SU-DHL-6 (cell line): ENCODE results near the gene PRRC2A.

ENCODE experiments used
- H2AFZ ChIP-seq: fragments of 200-600 bp; sonication (generic); 2 replicates; pipeline ENCODE4 v1.6.1; 2014; ENCODE audit warnings: low read depth, mild to moderate bottlenecking, moderate library complexity, mixed read lengths, antibody characterized with exemption, low read length; ENCODE audit not compliant: severe bottlenecking
- H3F3A ChIP-seq: fragments of 200-600 bp; shearing (Covaris generic); 2 replicates; pipeline ENCODE4 v1.6.0; 2016; ENCODE audit warnings: antibody characterized with exemption, mild to moderate bottlenecking; ENCODE audit not compliant: insufficient read depth
- H3K27ac ChIP-seq: fragments of 200-600 bp; sonication (generic); 2 replicates; pipeline ENCODE4 v1.5.1; 2016; ENCODE audit warnings: low read depth, mild to moderate bottlenecking, low read length, moderate library complexity, mixed read lengths
- H3K27me3 ChIP-seq: fragments of 200-600 bp; sonication (generic), shearing (Covaris generic); 2 replicates; pipeline ENCODE4 v1.6.0; 2014; ENCODE audit warnings: mild to moderate bottlenecking, low read length
- H3K36me3 ChIP-seq: fragments of 200-600 bp; sonication (generic); 2 replicates; pipeline ENCODE4 v1.6.1; 2014; ENCODE audit warnings: mild to moderate bottlenecking, low read length, mixed read lengths
- H3K4me2 ChIP-seq: fragments of 300-600, 200-600 bp; shearing (Covaris generic), sonication (generic); 2 replicates; pipeline ENCODE4 v1.6.0; 2014; ENCODE audit warnings: low read length, low read depth, mild to moderate bottlenecking; ENCODE audit not compliant: poor library complexity, severe bottlenecking
- H3K4me3 ChIP-seq: fragments of 200-600 bp; sonication (generic); 2 replicates; pipeline ENCODE4 v1.5.1; 2014; ENCODE audit warnings: antibody characterized with exemption, low read length, mild to moderate bottlenecking, mixed read lengths; ENCODE audit not compliant: insufficient read depth, poor library complexity, severe bottlenecking
- H3K79me2 ChIP-seq: fragments of 200-600 bp; sonication (generic); 2 replicates; pipeline ENCODE4 v1.6.1; 2014; ENCODE audit warnings: mild to moderate bottlenecking, low read length, moderate library complexity; ENCODE audit not compliant: insufficient read depth
- H3K9ac ChIP-seq: fragments of 200-600 bp; sonication (generic); 2 replicates; pipeline ENCODE4 v1.7.0; 2014; ENCODE audit warnings: mild to moderate bottlenecking, low read length
- H3K9me2 ChIP-seq: fragments of 200-600 bp; sonication (generic); replicated peaks from 2 replicates; pipeline ENCODE4 v1.6.1; 2014; ENCODE audit warnings: low read length; ENCODE audit not compliant: insufficient read depth
- H3K9me3 ChIP-seq: fragments of 200-600 bp; sonication (generic); 2 replicates; pipeline ENCODE4 v1.6.1; 2014; ENCODE audit warnings: low read length, mixed read lengths; ENCODE audit not compliant: insufficient read depth
- H4K20me1 ChIP-seq: fragments of 200-600 bp; sonication (generic); 2 replicates; pipeline ENCODE4 v1.6.1; 2014; ENCODE audit warnings: low read depth, mild to moderate bottlenecking, antibody characterized with exemption, low read length, moderate library complexity, mixed read lengths
- EZH2phosphoT487 ChIP-seq: fragments of 200-600 bp; sonication (generic), shearing (Covaris generic); conservative IDR thresholded peaks from 2 replicates; pipeline ENCODE4 v1.6.1; 2018; ENCODE audit warnings: mild to moderate bottlenecking, antibody characterized with exemption, low read length, moderate library complexity, mixed read lengths
- TF ChIP-seq, protein P1 (sequence below): fragments of 200-600 bp; sonication (generic); IDR thresholded peaks from one replicate; pipeline ENCODE4 v1.5.1; 2017; ENCODE audit warnings: antibody characterized with exemption, mild to moderate bottlenecking, low read length, moderate library complexity; ENCODE audit not compliant: insufficient read depth, poor library complexity, severe bottlenecking

The PRRC2A gene

GRCh38 chr6:31652925-31653724 is 32.6 kb downstream of the PRRC2A start:
- TF ChIP-seq EZH2phosphoT487 = no peak
- TF ChIP-seq, protein P1, sequence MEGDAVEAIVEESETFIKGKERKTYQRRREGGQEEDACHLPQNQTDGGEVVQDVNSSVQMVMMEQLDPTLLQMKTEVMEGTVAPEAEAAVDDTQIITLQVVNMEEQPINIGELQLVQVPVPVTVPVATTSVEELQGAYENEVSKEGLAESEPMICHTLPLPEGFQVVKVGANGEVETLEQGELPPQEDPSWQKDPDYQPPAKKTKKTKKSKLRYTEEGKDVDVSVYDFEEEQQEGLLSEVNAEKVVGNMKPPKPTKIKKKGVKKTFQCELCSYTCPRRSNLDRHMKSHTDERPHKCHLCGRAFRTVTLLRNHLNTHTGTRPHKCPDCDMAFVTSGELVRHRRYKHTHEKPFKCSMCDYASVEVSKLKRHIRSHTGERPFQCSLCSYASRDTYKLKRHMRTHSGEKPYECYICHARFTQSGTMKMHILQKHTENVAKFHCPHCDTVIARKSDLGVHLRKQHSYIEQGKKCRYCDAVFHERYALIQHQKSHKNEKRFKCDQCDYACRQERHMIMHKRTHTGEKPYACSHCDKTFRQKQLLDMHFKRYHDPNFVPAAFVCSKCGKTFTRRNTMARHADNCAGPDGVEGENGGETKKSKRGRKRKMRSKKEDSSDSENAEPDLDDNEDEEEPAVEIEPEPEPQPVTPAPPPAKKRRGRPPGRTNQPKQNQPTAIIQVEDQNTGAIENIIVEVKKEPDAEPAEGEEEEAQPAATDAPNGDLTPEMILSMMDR = no peak
- no peaks in the 10 kb centered on the region for H3K9me3 ChIP-seq
- peaks cover 45% of the 10 kb centered on the region for H3K79me2 ChIP-seq
- H3K4me2 ChIP-seq = peak overlapping the region; percentile 83
- peak overlapping the region; percentile 81 for H2AFZ ChIP-seq
- H3K27me3 ChIP-seq = no peaks in the 10 kb centered on the region
- H3K9ac ChIP-seq = peak overlapping the region; percentile 83
- H4K20me1 ChIP-seq = no peaks in the 10 kb centered on the region
- peaks cover 12% of the 10 kb centered on the region for H3K36me3 ChIP-seq
- H3K27ac ChIP-seq = peak overlapping the region; percentile 89
- peak overlapping the region; percentile 91 for H3K4me3 ChIP-seq
- peaks cover 19% of the 10 kb centered on the region for H3F3A ChIP-seq
- no peaks in the 10 kb centered on the region for H3K9me2 ChIP-seq

- H3K27me3 ChIP-seq = no peaks in the 10 kb centered on the region
- peaks cover 52% of the 10 kb centered on the region for H3K79me2 ChIP-seq
- H3K9ac ChIP-seq = no peak overlapping the region
These were observed 34.2 kb downstream of the PRRC2A start for GRCh38 chr6:31654574-31655348.

DNA sequence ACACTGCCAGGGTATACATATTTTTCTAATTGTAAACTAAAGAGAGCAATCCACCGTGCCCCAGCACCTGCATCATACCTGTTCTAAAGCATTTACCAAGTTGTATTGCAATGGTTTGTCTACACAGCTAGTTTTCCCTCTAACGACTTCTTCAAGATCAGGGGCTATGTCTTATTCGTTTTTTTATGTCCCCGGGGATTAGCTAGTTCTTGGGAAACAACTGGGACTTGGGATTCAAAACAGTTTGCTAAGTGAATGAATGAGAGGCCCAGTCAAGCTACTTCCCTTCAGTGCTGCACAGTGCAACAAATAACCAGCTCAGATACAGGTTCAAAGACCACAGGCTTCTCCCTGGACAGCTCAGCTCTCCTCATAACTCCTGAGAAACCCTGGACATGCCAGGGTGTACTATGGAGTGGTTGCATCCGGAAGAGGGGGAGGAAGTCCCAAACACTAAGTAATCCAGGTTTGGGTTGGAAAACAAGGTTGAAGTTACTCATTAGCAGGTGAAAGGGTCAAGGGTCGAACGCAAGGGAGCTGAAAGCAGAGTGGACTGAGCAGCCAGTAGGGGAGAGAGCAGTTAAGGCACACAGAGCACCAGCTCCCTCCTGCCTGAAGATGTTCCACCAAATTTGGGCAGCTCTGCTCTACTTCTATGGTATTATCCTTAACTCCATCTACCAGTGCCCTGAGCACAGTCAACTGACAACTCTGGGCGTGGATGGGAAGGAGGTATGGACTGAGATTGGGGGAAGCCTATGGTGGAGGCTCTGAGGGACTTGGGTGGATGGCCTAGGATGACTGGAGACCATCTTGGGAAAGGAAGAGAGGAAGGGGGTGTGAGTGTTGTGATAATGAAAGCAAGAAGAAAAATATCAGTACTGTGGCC is 35.1 kb downstream of the PRRC2A start, which contains the start of gene APOM:
Gene APOM (plus strand): TSS at position 546 of the 889 bp plus-strand sequence. CDS start 73 bp downstream, at position 619.
- Histone ChIP-seq H3K4me2 (no peak within 1 kb of the TSS), H3K9me2 (no peaks in the 10 kb centered on the region), H3K79me2 (peaks cover 52% of the 10 kb centered on the region), H3F3A (peaks cover 19% of the 10 kb centered on the region), H3K36me3 (no peaks in the 10 kb centered on the region), H2AFZ (no peak within 1 kb of the TSS), H3K27ac (0 out of 2 replicates have a peak within 1 kb of the TSS, but pooled peaks have one; percentile 1), H3K9ac (no peak within 1 kb of the TSS), H3K27me3 (no peaks in the 10 kb centered on the region), H4K20me1 (no peaks in the 10 kb centered on the region), H3K9me3 (no peaks in the 10 kb centered on the region), H3K4me3 (no peak within 1 kb of the TSS)
- TF ChIP-seq, protein P1 = no peak
- no peak for TF ChIP-seq EZH2phosphoT487

More at GRCh38 chr6:31654574-31655348, 34.2 kb downstream of the PRRC2A start:
- H3K9me3 ChIP-seq = no peaks in the 10 kb centered on the region
- H3F3A ChIP-seq = peaks cover 19% of the 10 kb centered on the region
- no peaks in the 10 kb centered on the region for H4K20me1 ChIP-seq
- no peak overlapping the region for H3K27ac ChIP-seq
- H3K9me2 ChIP-seq = no peaks in the 10 kb centered on the region
- H2AFZ ChIP-seq = no peak overlapping the region
- no peaks in the 10 kb centered on the region for H3K36me3 ChIP-seq
- H3K4me3 ChIP-seq = no peak overlapping the region
- TF ChIP-seq, protein P1 = no peak
- no peak for TF ChIP-seq EZH2phosphoT487
- no peak overlapping the region for H3K4me2 ChIP-seq
